Stimulated activated CD4-positive, alpha-beta T cell treated with anti-CD3 and anti-CD28 coated beads, Interleukin-4, amount 100 ng/mL, for 48 hours (primary cell): ENCODE results near the gene PRR14L.

Source experiments
- DNase-seq, 2 donors: peaks; one replicate each; pipeline ENCODE4 v3.0.0-alpha.2; 2020; ENCODE audit warnings: low read depth in 2 of 2

PRR14L gene

GRCh38 chr22:31639436-31640039, 110.4 kb downstream of the PRR14L start:
- no peak for DNase-seq

DNA sequence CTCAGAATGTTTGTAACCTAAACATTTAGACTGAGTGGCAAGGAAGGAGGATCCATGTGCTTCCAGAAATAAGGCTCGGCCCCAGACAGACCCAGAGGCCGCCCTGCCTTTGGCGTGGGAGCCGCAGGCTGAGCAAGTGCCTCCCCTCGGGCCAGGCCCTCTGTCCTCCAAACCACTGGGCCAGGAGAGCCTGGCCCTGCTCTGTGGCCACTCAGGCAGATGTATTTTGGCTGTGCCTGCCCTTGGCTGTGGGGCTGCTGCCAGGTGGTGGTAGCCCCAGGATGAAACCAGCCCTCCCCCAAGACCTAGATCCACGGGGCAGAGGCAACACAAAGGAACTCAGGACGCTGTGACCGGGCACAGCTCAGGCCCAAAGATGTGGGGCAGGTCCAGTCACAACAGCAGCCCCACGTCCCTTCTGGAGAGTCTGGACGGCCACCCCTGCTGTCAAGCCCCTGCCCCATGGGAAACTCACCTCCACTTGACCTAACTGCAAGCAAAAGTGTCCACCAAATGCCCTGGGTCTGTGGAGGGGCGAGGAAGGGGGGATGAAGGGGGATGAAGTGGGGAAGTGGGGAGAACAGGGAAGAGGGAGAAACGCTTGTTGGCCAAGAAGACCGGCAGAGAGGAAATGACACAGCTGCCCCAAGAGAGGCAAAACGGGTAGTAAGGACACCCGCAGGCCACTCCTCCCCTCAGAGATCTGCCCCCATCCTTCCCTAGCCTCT, 111.9 kb downstream of the PRR14L start:
- no peak for DNase-seq

GRCh38 chr22:31637447-31637890, 112.5 kb downstream of the PRR14L start:
- no peak for DNase-seq

GRCh38 chr22:31635638-31636306, 114.2 kb downstream of the PRR14L start:
- DNase-seq: no peak

DNA sequence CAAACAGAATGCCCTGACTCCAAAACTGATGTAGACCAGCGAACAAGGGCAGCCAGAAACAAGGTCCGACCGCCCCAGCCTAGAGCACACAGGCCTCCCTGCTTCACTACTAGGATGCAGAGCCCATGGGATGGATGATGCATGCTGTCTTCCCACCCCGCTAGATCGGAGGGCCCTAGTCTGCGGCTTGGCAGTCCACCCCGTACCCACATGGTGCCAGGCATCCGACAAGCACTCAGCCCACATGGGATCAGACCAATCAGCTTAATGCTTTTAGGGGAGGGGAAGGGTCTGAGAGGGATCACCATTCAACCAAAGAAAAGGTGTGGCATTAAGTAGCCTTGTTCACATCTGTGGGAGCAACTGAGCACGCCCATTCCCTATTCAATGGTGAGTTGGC, 118.5 kb downstream of the PRR14L start:
- DNase-seq: no peak
